Fibroblast of gingiva (primary cell): ENCODE measurements around the gene ITIH5.

Source experiments
- DNase-seq: peaks from one replicate; pipeline ENCODE4 v3.0.0-alpha.2; 2011; ENCODE audit warnings: low read depth

The ITIH5 gene

DNA sequence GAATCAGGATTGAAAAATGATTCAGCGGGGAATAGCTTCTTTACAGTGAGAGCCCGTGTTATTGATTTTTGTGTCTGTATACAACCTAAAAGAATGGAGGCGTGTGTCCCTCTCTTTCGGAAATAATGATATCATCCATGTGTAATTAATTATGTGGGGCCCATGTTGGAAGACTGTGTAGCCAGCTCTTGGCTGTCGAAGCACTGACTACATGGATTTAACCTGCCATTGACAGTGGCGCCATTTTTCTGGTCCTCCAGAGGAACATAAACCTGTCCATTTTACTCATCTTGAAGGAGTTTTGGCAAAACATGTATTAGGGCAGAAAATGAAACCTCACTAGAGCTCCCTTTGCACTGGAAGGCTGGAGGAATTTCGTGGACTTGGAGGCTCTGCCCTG is 119.6 kb downstream of the ITIH5 start:
- DNase-seq = no peak

DNA sequence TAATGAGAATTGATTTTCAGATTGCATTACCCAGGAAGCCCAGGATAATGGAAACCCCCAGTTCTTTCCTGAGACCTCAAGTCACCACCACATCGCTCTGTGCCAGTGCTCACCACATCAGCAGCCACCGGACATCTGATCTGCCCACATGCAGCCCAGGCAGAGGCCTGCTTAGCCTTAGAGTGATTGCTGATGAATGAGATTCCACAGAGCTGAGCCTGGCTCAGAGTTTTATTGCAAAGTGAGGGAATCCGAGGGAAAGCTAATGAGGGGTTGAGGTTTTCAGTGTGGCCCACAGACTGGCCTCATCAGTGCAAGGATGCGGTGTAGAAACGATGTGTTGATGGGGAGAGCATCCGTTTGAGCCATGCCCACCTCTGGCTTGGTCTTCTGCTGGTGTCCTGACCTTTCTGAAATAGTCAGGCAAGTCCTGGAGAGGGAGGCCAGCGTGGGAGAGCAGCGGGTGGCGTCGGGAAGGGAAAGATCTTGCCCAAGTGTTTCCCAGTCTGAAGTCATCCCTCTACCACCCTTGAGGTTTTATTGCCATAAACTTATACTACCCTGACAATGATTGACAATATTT is 120.3 kb downstream of the ITIH5 start:
- DNase-seq = no peak

GRCh38 chr10:7545792-7546191 is 121.0 kb downstream of the ITIH5 start:
- DNase-seq = no peak

DNA sequence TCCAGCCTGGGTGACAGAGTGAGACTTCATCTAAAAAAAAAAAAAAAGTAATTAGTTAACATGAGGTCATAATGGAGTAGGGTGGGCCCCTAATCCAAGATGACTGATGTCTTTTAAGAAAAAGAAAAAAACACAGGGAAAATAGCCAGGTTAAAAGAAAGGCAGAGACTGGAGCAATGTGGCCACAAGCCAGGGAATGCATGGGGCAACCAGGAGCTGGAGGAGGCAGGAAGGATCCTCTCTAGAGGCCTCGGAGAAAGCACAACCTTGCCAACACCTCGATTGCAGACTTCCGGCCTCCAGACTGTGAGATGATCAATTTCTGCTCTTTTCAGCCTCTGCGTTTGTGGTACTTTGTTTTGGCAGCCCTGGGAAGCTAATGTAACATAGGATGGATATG is 121.5 kb downstream of the ITIH5 start:
- no peak for DNase-seq

GRCh38 chr10:7544203-7544602 is 122.6 kb downstream of the ITIH5 start:
- no peak for DNase-seq

- DNase-seq = no peak
Observed at GRCh38 chr10:7542189-7542914, 124.4 kb downstream of the ITIH5 start.

- no peak for DNase-seq
Observed at GRCh38 chr10:7541137-7542087, 125.4 kb downstream of the ITIH5 start.

GRCh38 chr10:7538970-7539654 is 127.7 kb downstream of the ITIH5 start:
- DNase-seq = no peak

DNA sequence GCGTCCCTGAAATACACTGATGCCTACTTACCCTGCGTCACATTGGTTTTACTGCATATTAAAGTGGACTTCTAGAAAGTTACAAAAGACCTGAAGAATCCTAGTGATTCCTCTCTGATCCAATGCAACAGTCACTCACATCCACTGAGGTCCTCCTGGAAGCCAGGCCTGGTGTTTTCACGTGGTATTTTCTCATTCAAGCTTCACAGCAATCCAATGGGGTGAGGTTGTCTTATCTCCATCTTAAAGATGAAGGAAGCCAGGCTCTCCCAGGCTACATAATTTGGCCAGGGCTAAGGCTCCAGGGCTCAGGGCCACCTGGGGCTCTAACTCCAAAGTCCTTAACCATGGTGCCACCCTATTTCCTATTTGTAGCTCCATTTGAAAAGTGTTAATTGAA is 129.6 kb downstream of the ITIH5 start:
- DNase-seq = no peak

GRCh38 chr10:7534480-7534852 is 132.3 kb downstream of the ITIH5 start:
- DNase-seq = no peak

GRCh38 chr10:7533657-7534479 is 132.9 kb downstream of the ITIH5 start:
- DNase-seq = no peak

DNA sequence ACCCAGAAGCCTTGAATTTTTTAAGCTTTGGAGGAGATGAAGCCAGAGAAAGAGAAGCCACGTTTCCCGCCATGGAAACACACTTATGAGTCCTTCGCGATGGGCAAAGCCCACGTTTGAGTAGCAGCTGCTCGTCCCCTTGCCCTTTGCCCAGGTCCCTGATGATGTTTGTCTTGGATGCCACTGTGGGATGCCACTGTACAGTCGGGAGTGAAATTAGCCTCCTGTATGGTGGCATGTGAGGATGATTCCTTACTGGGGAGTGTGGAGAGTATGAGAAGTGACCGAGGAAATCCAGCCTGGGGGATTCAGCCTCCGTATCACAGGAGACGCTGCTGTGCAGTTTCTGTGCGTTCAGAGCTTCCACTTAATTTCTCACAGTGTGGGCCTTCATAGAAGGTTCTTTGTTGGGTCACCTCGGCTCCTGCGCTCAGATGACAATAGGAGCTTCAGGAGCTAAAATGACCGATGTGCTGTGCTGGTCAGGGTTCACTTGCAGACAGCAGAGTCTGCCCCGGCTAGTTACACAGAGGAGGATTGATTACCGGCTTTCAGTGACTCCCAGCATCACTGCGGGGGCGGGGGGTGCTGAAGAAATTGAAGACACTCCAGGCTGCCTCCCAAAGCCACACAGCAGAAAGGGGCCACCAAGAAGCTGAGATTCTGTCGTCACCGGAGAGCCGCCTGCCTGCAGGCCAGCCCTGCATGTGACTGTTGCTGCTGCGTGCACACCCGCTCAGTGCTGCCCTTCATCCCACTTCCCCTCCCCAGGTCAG is 133.9 kb downstream of the ITIH5 start:
- DNase-seq = no peak

- no peak for DNase-seq
Observed at GRCh38 chr10:7529638-7530037, 137.1 kb downstream of the ITIH5 start.

- no peak for DNase-seq
Observed at GRCh38 chr10:7527468-7527867, 139.3 kb downstream of the ITIH5 start.

GRCh38 chr10:7526017-7526400 is 140.8 kb downstream of the ITIH5 start:
- no peak for DNase-seq

DNA sequence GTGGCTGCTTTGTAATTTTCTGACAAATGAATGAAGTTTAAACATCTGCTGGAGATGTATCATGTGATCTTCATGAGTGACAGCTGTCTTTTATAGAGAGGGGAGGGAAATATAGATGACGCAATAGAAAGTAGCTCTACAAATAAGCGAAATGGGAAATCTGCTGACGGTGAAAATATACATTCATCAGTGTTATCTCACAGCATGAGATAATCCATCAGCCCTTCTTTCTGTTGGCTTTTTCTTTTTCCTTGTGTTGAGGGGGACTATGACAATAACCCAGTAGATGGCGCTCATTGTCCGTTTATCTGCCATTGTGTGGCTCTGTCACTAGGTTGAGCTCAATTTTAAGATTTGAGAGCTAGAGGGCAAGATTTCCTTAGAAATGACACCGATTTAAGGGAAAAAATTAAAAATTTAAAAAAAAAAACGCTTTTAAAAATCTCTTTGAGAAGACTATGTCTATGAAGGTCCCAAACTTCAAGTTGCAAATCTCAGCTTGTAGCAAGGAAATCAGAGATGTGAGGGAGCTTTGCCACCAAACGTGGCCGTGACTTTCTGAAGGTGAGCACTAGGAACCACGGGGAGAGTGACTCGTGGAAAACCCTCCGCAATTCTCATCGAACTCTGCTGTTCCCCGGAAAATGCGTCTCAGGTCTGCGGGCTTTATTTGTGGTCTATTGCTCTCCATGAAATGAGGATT is 141.3 kb downstream of the ITIH5 start:
- DNase-seq = peak; percentile 45

DNA sequence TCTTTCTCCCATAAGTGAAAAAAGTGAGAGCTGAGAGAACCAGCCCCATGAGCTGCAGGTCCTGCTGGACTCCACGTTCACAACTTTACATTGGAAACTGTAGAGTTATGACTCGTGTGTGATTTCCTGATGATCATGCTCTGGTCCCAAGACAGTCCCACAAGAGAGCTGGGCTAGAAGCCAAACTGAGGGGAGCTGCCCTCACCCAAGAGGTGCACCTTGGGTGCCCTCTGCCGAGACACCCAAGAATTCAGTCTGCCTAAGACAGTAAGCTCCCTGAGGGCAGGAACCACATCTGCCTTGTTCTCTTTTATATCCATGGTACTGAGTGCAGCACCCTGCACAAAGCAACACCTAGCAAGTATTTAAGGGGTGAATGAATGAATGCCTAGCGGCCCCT is 143.1 kb downstream of the ITIH5 start:
- DNase-seq = no peak

DNA sequence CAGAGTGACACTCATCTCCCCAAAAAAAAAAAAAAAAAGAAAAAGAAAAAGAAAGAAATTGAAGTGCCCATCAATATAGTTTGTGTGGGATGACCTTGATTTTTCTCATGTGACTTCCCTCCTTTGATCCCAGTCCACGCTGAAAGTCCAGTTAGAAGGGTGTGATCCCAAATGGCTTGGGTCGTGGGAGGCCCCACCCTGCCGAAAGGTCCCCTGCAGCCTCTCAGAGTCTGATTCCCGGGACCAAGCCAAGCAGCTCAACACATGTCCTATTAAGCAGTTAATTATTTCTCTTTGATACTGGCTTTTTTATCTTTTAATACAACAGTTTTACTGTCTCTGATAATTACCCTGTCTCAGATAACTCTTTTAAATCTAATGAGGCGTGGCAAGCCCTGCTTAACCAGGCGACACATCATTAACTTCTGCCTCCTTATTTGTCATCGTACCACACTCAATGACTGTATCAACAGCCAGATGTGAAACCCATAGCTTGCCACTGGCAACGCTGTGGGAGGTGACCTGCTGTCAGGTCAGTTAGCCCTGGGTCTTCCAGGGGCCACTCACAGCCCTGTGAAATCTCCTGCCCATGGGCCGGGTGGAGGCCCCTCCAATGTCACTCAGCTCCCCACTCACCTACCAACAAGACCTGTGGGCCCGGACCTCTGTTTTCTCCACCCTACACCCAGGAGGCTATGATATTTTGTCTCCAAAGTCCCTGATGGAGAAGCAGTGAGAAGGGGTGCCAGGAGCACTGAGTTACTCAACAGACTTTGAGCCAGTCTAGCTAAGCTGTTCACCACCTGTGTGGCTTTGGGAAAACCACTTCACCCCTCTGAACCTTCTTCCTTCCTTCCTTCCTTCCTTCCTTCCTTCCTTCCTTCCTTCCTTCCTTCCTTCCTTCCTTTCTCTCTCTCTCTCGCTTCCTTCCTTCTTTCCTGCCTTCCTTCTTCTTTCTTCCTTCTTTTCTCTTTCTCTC is 146.0 kb downstream of the ITIH5 start:
- no peak for DNase-seq

GRCh38 chr10:7519351-7519750 is 147.4 kb downstream of the ITIH5 start:
- DNase-seq = no peak
